Measurements from ENCODE around the gene PPP4R2. TPM values are rescaled to one million over a fixed set of nuclear protein-coding genes. Genes with fewer than 3 reads are reported as not detected.

The PPP4R2 gene
- total and polyA plus RNA-seq, 10 of the 15 experiments (the other 5 are each of a cell fraction or from before 2014, with no cell fraction given) = 16.7 to 83.4 (median 38.9) TPM

DNA sequence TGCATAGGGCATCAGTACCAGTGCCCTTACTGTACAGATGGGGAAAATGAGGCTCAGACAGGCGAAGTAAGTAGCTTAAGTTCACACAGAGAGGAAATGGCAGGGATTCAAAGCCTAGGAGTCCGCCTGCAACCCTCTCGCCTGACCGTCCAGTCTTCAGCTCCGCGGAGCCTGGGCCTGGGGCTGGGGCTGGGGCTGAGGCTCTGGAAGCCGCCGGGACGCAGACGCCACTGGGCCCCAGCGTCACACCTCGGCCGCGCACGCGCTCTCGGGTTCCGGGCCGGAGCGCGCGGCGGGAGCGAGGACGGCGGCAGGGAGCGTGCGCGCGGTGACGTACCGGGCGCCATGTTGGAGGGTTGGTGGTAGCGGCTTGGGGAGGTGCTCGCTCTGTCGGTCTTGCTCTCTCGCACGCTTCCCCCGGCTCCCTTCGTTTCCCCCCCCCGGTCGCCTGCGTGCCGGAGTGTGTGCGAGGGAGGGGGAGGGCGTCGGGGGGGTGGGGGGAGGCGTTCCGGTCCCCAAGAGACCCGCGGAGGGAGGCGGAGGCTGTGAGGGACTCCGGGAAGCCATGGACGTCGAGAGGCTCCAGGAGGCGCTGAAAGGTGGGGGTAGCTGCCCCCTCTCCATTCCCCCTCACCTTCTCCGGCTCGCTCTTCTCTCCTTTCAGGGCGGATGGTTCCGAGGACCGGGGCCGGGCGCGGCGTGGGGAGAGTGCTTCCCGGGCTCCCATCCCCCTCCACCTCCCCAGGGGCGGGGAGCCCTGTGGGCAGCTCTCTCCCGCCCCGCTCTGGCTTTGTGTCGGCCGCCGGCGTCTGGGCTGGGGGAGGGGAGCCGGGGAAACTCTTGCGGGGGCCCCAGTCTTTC, at the start of gene PPP4R2 (continued):
- TF ChIP-seq, protein P1, sequence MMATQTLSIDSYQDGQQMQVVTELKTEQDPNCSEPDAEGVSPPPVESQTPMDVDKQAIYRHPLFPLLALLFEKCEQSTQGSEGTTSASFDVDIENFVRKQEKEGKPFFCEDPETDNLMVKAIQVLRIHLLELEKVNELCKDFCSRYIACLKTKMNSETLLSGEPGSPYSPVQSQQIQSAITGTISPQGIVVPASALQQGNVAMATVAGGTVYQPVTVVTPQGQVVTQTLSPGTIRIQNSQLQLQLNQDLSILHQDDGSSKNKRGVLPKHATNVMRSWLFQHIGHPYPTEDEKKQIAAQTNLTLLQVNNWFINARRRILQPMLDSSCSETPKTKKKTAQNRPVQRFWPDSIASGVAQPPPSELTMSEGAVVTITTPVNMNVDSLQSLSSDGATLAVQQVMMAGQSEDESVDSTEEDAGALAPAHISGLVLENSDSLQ (IDR thresholded peaks at IDR 0.05) = no peak
- TF ChIP-seq MXI1 (IDR thresholded peaks at IDR 0.05; ENCODE audit: low read depth, low read length) (no peak), STAT3 (IDR thresholded peaks at IDR 0.05; ENCODE audit: low read depth, low read length) (no peak), TCF12 (IDR thresholded peaks at IDR 0.05; ENCODE audit: low read depth, low read length) (0 out of 2 replicates have a peak, but pooled peaks have one; percentile 17), RB1 (IDR thresholded peaks at IDR 0.05; ENCODE audit: borderline replicate concordance) (peak; percentile 52; the same call in 1 of the 2 replicates), WRNIP1 (IDR thresholded peaks at IDR 0.05; ENCODE audit: borderline replicate concordance, low read depth, low read length) (no peak), PAX8 (IDR thresholded peaks at IDR 0.05) (no peak), POLR2A (IDR thresholded peaks at IDR 0.05; ENCODE audit: low read depth, low read length) (peak; percentile 97), SUPT20H (IDR thresholded peaks at IDR 0.05; ENCODE audit: borderline replicate concordance, control insufficient read depth, low read depth, low read length) (no peak), BACH1 (IDR thresholded peaks at IDR 0.05; ENCODE audit: borderline replicate concordance) (peak; percentile 53; the same call in 1 of the 2 replicates), SRF (IDR thresholded peaks at IDR 0.05; ENCODE audit: low read depth in 2 of 2, low read length in 2 of 2) (no peak), NR2F1 (conservative IDR thresholded peaks at IDR 0.05) (0 out of 2 replicates have a peak, but pooled peaks have one; percentile 7), SUZ12 (IDR thresholded peaks at IDR 0.05; ENCODE audit: unreplicated experiment) (no peak), HDAC6 (IDR thresholded peaks at IDR 0.05; ENCODE audit: unreplicated experiment) (peak; percentile 25), CHD1 (IDR thresholded peaks at IDR 0.05; ENCODE audit: low read depth, low read length) (no peak), EGR1 (IDR thresholded peaks at IDR 0.05; ENCODE audit: borderline replicate concordance in 1 of 2, low read depth in 2 of 2, low read length in 2 of 2) (peak in 1 of 2 experiments; percentile 86; a peak in 2 of 3 replicates), MEF2A (IDR thresholded peaks at IDR 0.05; ENCODE audit: insufficient read depth, low read depth, low read length) (no peak), NR2C2 (IDR thresholded peaks at IDR 0.05; ENCODE audit: borderline replicate concordance, control insufficient read depth, insufficient read length, low read depth) (no peak), ZZZ3 (IDR thresholded peaks at IDR 0.05; ENCODE audit: control insufficient read depth, insufficient read length, low read depth) (no peak), NR2C1 (IDR thresholded peaks at IDR 0.05) (no peak), MTA2 (IDR thresholded peaks at IDR 0.05; ENCODE audit: low read depth) (no peak), KLF5 (IDR thresholded peaks at IDR 0.05; ENCODE audit: partially characterized antibody) (no peak), CHD4 (IDR thresholded peaks at IDR 0.05) (no peak), NBN (IDR thresholded peaks at IDR 0.05) (0 out of 2 replicates have a peak, but pooled peaks have one; percentile 38)
- TF ChIP-seq, protein P2, sequence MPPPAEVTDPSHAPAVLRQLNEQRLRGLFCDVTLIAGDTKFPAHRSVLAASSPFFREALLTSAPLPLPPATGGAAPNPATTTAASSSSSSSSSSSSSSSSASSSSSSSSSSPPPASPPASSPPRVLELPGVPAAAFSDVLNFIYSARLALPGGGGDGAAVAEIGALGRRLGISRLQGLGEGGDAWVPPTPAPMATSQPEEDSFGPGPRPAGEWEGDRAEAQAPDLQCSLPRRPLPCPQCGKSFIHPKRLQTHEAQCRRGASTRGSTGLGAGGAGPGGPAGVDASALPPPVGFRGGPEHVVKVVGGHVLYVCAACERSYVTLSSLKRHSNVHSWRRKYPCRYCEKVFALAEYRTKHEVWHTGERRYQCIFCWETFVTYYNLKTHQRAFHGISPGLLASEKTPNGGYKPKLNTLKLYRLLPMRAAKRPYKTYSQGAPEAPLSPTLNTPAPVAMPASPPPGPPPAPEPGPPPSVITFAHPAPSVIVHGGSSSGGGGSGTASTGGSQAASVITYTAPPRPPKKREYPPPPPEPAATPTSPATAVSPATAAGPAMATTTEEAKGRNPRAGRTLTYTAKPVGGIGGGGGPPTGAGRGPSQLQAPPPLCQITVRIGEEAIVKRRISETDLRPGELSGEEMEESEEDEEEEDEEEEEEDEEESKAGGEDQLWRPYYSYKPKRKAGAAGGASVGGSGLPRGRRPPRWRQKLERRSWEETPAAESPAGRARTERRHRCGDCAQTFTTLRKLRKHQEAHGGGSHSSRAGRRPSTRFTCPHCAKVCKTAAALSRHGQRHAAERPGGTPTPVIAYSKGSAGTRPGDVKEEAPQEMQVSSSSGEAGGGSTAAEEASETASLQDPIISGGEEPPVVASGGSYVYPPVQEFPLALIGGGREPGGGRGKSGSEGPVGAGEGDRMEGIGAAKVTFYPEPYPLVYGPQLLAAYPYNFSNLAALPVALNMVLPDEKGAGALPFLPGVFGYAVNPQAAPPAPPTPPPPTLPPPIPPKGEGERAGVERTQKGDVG (CRISPR knock-in tag; IDR thresholded peaks at IDR 0.05) = no peak
- TF ChIP-seq, protein P3, sequence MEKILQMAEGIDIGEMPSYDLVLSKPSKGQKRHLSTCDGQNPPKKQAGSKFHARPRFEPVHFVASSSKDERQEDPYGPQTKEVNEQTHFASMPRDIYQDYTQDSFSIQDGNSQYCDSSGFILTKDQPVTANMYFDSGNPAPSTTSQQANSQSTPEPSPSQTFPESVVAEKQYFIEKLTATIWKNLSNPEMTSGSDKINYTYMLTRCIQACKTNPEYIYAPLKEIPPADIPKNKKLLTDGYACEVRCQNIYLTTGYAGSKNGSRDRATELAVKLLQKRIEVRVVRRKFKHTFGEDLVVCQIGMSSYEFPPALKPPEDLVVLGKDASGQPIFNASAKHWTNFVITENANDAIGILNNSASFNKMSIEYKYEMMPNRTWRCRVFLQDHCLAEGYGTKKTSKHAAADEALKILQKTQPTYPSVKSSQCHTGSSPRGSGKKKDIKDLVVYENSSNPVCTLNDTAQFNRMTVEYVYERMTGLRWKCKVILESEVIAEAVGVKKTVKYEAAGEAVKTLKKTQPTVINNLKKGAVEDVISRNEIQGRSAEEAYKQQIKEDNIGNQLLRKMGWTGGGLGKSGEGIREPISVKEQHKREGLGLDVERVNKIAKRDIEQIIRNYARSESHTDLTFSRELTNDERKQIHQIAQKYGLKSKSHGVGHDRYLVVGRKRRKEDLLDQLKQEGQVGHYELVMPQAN (conservative IDR thresholded peaks at IDR 0.05) = peak; percentile 44
